Limb (tissue), 2 donors: ENCODE results near the gene ASZ1.

Experiments
- DNase-seq, 2 donors: peaks; one replicate each; pipeline ENCODE4 v3.0.0-alpha.2; 2016; ENCODE audit errors: extremely low spot score in 2 of 2

Gene ASZ1

GRCh38 chr7:117401293-117402002 is 25.8 kb downstream of the ASZ1 start:
- no peak for DNase-seq

GRCh38 chr7:117399820-117400422 is 27.4 kb downstream of the ASZ1 start:
- DNase-seq: peak in 1 of 2 donors; percentile 28

GRCh38 chr7:117395743-117396142 is 31.6 kb downstream of the ASZ1 start:
- no peak for DNase-seq

- DNase-seq: no peak
Observed at GRCh38 chr7:117393781-117394180, 33.5 kb downstream of the ASZ1 start.

- no peak for DNase-seq
Observed at GRCh38 chr7:117389871-117390270, 37.4 kb downstream of the ASZ1 start.

- DNase-seq: no peak
Observed at GRCh38 chr7:117386110-117386706, 41.1 kb downstream of the ASZ1 start.

GRCh38 chr7:117385363-117386109 is 41.8 kb downstream of the ASZ1 start:
- peak in 1 of 2 donors; percentile 43 for DNase-seq

GRCh38 chr7:117384688-117385362 is 42.5 kb downstream of the ASZ1 start:
- DNase-seq: no peak

- DNase-seq: no peak
Observed at GRCh38 chr7:117383483-117384189, 43.7 kb downstream of the ASZ1 start.

GRCh38 chr7:117383046-117383445 is 44.2 kb downstream of the ASZ1 start:
- DNase-seq: no peak

GRCh38 chr7:117381362-117381761 is 45.9 kb downstream of the ASZ1 start:
- DNase-seq: no peak

- no peak for DNase-seq
Observed at GRCh38 chr7:117375380-117375779, 51.9 kb downstream of the ASZ1 start.

GRCh38 chr7:117372073-117372472 is 55.2 kb downstream of the ASZ1 start:
- no peak for DNase-seq

- no peak for DNase-seq
Observed at GRCh38 chr7:117364339-117365080, 62.8 kb downstream of the ASZ1 start.

GRCh38 chr7:117362294-117362888 is 64.9 kb downstream of the ASZ1 start:
- no peak for DNase-seq

- DNase-seq: no peak
Observed at GRCh38 chr7:117350027-117350426, 77.3 kb downstream of the ASZ1 start.

- no peak for DNase-seq
Observed at GRCh38 chr7:117349570-117349969, 77.7 kb downstream of the ASZ1 start.

GRCh38 chr7:117347962-117348672 is 79.2 kb downstream of the ASZ1 start:
- no peak for DNase-seq

GRCh38 chr7:117347480-117347879 is 79.8 kb downstream of the ASZ1 start:
- no peak for DNase-seq
